Measurements from ENCODE around the gene FMC1.
"Not testable (repeated sequence)": the region's sequence is repeated elsewhere in the genome, so short reads cannot be mapped to it uniquely, and the experiment has no call there.

The FMC1 gene

DNA sequence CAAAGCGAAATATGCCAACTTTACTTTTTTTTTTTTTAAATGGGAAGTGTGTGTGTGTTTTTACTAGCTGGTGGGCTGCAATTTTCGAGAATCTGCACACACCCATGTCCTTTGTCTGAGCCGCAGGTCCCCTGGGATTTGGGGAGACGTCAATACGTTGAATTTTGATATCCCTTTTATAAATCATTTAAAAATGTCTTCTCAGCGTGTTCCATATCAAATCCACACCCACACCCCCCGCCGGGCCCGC, 404 bp upstream of the FMC1 start:
- peak; percentile 82 for DNase-seq

DNA sequence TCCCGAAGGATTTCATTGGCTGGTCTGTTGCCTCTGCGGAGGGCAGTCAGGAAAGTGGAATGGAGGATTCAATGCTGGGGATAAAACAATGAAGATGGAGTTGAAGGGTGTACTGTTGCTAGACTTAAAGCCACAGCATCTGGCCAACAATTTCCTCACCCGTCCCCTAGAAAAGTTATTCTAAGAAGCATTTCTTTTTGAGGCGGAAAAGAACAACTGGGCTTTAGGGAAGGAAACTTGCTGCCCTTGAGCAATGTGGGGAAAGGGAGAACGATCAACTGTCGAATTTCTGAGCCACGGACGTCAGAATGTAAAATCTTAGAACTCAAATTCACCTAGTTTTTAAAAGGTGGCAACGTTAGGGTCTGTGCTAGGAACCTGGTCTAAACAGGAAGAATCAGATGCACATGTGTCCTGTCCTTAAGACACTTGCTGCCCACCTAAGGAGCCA, 664 bp downstream of the FMC1 start:
- DNase-seq: no peak

DNA sequence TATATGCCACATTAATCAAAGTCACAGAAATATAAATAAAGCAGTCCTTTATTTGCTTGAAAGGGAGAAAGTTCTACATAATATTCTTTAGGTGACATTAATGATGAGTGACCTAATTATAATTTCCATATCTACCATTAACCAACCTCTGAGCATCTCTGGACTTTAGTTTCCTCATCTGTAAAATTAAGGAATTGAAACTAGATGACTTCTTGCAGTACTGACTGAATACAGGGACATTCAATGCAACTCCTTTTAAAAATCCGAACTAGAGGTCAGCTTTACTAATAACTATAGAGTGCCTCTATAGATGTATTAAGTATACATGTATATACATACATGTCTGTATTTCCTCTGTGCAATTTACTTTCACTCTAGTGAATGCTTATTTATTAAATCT, 3.9 kb downstream of the FMC1 start:
- DNase-seq: no peak

DNA sequence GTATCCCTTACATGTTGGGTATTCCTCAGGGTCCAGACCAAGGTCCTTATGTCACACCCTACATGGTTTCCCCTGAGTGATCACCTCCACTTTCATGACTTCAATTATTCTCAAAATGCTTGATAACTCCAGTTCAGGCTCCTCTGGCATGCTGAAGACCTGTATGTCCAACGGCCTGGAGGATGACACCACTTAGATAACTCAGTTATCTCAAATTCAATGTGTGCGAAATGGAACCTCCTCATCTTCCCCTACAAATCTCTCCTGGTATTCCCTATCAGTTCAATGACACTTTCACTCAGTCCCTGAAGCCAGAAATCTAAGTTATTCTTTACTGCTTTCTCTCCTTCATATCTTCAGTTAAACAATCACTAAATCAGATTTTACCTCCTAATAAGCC, 9.9 kb downstream of the FMC1 start:
- no peak for DNase-seq

DNA sequence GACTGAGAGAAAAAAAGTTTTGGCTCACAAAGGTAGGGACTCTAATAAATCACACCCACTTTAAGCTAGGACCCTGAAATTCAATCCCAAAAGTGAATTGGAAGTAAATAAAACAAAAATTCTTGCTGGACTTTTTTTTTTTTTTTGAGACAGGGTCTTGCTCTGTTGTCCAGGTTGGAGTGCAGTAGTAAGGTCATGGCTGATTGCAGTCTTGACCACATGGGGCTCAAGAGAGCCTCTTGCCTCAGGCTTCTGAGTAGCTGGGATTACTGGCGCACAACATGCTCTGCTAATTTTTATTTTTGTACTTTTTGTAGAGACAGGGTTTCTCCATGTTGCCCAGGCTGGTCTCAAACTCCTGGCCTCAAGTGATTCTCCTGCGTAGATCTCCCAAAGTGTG, 13.6 kb downstream of the FMC1 start:
- DNase-seq: no peak

DNA sequence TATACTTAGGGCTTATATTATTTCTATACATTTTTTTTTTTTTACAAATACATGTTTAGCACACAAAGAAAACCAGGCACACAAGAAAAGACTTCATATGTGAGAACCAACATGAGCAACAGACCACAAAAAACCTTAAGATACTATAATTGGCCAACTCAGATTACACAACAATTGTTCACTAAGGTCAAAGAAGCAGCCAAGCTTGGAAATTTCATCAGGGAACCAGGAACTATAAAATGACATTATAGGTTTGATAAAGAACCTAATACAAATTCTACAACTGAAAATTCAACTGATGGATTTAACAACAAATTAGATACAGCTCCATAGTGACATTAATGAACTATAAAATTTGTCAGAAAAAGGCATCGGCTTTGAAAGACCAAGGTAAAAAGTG, 14.2 kb downstream of the FMC1 start:
- no peak for DNase-seq

DNA sequence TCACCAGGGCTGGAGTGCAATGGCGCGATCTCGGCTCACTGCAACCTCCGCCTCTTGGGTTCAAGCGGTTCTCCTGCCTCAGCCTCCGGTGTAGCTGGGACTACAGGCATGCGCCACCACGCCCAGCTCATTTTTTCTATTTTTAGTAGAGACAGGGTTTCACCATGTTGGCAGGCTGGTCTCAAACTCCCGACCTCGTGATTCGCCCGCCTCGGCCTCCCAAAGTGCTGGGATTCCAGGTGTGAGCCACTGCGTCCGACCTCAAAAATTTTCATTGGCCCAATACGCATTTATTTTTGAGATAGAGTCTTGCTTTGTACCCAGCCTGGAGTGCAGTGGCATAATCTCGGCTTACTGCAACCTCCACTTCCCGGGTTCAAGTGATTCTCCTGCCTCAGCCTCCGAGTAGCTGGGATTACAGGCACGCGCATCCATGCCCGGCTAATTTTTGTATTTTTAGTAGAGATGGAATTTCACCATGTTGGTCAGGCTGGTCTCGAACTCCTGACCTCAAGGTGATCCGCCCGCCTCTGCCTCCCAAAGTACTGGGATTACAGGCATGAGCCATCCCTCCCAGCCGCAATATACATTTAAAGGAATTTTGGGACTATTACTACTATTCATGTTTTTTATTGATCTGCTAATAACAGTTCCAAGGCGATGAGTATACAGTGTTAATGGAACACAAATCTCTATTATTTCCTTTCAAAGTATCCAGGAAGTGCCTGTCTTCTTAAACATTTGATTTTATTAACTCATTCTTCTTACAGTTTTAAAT, 16.8 kb downstream of the FMC1 start:
- DNase-seq: not testable (repeated sequence)

DNA sequence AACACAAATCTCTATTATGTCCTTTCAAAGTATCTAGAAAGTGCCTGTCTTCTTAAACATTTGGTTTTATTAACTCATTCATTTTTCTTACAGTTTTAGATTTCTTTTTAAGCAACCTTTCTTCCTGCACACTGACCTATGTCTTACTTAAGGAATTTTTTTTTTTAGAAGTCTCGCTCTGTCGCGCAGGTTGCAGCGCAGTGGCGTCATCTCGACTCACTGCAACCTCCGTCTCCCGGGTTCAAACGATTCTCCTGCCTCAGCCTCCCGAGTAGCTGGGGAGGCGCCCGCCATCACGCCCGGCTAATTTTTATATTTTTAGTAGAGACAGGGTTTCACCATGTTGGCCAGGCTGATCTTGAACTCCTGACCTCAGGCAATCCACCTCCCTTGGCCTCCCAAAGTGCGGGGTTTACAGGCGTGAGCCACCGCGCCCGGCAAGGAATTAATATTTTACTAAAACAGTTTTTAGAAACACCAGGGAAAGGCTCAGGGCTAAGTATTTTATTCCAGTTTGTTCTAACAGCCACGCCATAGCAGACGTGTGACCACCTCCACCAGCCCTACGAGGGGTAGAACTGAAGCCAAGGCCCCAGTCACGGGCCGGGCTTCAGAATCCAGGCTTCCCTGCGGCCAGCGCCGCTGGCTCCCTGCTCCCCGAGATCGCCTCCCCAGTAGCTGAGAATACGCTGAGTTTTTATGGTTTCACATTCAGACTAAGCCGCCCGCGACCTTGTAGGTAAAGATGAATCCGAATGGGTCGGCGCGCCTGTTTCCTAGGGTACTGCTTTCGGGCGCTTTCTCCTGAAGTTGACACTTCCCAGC, 17.6 kb downstream of the FMC1 start:
- DNase-seq: peak; percentile 49

DNA sequence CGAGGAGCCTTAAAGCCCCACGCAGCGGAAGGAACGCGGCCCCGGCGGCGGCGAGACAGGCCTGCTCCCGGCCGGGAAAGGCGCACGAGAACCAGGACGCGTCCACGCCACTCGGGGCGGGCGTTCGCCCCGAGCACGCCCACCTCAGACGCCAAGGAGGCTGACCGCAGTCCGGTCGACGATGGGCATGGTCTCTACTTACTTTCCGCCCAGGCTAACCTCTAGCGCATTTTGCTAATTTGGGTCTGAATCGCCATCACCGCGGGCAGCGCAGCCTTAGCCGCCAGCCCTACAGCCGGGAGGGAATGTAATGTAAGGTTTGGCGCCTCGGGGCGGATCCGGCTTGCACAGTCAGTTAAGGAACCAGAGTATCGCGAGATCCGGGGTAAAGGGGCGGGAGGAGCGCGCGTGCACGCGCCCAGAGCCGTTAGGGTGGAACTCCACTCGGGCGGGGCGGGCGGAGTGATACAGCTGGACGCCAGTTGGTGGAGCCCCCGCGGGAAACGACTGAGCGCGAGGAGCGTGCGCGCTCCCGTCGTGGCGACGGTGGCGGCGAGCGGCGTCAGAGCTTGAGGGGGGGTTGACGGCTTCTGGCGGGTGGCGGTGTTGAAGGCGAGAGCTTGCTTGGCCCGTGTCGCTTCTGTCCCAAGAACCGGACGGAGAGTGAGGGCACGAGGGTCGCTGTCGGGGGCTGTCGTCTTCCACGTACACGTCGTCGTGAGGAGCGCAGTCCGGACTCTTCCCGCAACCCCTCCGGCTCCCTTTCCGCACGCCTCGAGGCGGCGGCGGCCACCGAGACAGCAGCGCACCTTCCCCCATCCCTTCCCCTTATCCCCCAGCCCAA, 18.5 kb downstream of the FMC1 start, which contains the start of gene LUC7L2:
Gene LUC7L2, plus strand, starts transcription at position 529 of the 844 bp plus-strand sequence. CDS start 368 bp downstream, outside the sequence.
- peak; percentile 100 for DNase-seq

DNA sequence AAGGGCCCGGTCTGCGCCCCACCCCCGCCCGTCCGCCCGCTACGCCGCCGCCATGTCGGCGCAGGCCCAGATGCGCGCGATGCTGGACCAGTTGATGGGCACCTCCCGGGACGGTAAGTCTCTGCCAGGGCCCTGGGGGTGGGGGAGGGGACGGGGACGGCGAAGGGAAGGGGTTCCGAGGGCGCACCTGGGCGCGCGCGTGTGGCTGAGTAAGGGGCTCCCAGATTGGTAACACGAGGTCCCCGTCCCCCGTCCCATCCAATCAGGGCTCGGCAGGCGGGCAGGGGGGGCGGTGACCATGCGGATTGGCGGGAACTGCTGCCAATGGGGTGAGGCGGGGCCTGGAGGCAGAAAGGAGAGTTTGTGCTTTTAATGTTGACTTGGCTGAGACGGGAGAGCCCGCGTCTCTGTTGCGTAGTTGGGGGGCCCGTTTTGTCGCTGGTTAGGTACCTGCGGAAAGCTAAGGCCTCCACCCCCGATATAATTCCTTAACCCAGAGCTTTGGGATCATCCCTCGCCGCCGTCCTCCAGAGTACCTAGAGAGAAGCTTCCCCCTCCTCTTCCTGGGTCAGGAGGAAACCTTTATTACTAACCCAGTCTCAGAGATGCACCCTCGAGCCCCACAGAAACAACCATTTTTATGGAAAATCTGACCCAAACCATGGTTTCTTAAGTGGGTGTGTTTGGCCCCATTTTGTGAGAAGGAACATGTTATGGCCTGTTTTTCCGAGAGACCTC, 19.2 kb downstream of the FMC1 start:
- peak; percentile 99 for DNase-seq

DNA sequence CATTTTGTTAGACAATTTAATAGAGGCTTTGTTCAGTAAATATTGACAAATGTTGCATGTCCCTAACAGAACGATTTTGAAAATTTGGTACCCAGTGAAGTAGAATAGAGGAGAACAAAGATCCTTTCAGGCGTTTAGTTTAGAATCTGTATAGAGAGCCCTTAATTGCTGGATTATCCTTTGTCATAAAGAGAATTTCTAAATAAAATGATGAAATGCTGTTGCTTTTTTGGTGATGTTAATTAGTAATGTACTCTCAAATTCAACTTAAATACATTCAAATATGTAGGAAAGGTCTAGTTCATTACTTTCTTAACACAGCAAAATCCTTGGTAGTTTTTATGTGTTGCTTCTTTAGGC, 19.8 kb downstream of the FMC1 start:
- no peak for DNase-seq

DNA sequence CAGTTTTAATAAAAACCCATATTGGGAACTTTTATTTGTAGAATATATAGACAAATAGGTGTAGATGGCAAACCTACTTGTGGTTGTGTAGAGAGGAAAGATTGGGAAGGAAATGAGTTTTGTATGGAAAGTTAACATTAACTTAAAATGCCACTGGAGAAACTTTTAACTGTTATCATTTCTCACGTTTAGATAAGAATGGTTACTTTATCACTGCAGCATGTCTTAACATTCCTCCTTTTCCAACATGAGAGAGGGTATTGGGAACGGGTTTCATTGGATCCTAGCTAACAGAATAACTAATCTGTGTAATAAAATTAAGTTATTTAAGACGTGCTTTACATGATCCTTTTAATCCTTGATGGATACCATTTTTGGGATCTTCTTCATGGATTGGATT, 20.4 kb downstream of the FMC1 start:
- DNase-seq: no peak

DNA sequence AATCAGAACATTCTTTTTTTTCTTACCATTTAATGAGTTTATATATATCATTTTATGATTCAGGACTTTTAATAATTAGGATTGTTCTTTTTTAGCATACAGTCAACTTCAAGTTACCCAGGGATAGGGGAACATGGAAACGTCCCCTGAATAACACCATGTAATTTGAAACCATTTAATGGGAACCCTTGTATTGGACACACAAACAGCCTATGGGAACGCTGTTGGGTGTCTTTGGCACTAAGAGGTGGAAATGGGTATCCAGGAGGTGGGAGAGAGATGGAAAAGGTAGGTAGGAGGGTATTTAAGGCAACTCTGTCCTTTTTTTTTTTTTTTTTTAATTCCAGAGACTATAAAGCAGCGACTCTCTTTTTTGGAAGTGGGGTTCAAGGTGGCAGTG, 21.2 kb downstream of the FMC1 start:
- DNase-seq: no peak

DNA sequence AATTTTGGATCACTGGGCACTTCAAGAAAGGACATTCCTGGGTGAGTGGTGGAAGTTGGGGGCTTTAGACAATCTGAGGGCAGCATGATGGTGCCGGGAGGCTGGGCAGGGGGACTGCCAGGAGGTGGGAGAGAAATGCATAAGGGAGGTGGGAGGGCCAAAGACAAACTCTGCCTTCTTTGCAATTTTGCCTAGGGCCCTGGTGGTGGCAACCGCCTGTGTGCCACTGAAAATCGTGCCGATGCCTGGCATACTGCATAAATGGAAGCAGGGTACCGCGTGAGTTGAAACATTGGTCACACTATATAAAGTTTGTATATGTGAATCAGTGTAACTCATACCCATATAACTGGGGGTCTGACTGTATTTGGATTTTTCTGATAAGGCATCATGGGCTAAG, 21.8 kb downstream of the FMC1 start:
- no peak for DNase-seq

DNA sequence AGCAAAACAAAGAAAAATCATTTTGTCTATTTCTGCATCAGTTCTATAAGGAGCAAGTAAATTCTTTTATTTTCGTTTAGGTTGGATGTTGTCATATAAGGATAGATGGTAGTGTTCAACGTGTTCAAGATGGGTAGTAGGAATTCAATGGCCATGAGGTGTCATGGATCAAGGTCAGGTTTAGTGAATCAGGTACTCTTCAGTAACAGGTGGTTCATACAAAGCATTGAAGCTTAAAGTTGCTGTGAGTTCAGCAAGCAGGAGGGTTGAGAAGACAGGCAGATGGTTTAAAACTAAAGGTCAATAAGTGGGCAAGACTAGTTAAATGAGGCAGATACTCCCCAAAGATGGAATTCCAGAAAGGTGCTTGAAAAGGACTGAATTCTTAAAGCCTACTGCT, 24.2 kb downstream of the FMC1 start:
- no peak for DNase-seq

DNA sequence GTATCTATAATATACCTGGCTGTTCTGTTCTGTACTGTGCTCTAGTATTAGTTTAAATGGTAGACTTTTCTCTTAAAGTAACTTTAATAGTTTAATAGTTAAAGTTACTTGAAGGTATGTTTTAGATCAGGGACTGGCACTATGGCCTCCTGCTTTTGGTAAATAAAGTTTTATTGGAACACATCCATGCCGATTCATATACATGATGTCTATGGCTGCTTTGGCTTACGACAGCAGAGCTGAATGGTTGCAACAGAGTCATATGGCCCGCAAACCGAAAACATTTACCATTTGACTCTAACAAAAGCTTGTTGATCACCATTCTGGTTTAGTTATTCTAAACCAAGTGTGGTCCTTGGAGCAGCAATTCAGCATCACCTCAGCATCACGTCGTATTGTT, 25.3 kb downstream of the FMC1 start:
- DNase-seq: no peak

DNA sequence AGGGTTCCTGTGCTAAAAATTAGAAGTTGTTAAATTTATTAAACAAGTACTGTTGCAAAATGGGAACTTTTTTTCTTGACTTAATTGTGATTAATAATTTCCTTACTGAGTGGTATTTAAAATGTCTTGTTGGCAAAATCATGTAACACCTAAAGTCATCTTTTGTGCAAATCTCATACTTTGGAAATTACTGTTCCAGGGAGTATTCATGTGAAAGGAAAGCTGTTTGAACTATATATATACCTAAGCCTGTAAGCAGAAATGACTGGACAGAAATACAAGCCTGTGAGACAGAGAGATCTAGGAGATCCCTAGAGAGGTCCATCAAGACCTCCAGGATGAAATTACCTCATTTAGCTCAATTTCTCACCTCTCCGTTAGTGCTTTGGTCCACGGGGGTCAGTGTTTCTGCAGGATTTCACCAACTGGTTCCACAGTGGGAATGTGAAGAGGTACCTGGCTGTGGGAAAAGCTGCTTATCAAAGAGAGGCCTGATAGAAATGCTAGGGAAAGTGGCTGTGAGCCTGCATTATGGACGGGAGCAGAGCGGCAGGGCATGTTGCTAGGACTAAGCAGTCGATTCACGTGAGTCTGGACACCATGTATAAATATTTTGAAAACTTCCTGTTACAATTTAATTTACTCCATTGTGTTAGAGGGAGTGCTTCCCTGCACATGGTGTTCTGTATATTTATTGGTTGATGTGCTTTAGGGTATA, 26.5 kb downstream of the FMC1 start:
- DNase-seq: no peak

DNA sequence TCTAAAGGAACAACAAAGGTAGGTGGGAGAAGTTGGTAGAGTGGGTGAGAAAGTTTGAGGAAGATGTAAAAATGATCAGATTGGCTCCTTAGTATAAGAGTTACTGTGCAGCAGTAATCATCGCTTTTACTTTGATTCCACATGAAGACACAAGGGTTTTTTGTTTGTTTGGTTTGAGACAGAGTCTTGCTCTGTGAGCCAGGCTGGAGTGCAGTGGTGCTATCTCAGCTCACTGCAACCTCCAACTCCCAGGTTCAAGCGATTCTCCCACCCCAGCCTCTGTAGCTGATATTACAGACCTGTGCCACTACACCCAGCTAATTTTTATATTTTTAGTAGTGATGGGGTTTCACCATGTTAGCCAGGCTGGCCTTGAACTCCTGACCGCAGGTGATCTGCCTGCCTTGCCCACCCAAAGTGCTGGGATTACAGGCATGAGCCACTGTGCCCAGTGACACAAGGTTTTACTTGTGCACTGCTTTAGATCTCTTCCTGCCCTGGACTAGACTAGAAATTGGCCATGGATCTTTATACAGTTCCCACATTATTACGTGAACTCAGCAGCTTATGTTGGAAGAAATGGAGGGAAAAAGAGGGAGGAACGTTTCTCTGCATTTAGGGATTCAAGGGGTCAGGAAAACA, 29.3 kb downstream of the FMC1 start:
- DNase-seq: no peak

DNA sequence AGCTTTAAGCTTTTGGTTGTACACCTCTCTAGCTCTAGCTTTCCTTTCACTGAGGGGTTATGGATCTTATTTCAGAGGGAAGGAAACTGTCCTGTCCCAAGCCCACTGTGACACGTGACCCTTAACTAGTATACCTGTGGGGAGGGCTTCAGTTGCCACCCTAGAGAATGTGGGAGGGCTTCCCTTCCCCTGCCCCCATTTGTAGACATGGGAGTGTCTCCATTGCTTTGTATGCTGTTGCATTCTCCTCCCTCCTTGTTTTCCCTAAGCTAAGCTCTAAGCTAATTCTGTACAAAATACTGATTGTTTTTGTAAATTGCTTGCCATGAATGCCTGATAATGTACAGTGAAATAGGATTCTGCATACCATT, 29.8 kb downstream of the FMC1 start:
- DNase-seq: no peak

DNA sequence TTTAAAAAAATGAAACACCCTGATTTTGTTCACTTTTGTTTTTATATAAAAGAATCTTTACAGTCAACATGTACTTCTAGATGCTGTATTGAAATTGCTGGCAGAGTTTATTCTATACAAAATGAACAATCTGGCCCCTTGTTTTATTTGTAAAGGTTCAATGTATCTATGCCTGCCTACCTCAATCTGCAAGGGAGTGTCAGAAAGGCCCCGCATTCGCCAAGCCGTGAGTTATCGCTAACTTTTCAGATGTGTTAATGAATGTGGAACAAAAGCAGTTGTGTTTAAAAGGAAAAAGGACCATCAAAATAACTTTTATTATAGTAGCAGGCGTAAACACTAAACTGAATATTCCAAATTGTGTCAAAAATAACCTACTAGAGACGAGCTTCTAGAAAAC, 33.1 kb downstream of the FMC1 start:
- no peak for DNase-seq

DNA sequence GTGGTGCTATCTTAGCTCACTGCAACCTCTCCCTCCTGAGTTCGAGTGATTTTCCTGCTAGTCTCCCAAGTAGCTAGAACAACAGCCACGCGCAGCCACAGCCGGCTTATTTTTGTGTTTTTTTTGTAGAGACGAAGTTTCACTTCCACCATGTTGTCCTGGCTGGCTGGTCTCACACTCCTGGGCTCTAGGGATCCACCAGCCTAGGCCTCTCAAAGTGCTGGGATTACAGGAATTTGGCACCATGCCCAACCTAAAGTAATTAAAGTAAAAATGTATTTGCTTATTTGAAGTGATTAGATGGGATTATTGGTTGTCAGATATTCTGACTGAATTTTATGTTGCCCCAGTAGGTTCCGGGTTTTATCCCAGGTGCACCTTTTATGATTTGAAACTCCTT, 41.3 kb downstream of the FMC1 start:
- no peak for DNase-seq

DNA sequence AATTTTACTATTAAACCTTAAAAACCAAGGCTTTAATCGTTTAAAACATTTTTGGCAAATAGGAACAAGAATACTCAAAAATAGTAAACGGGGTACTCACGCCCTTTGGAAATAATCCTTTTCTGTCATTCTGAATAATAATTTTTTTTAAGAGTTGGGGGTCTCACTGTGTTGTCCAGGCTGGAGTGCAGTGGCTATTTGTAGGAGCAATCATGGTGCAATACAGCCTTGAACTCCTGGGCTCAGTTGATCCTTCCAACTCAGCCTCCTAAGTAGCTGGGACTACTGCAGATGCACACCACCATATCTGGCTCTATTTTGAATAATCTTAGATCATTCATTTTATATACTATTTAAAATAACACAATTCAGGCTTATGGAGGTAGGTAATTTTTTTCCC, 43.5 kb downstream of the FMC1 start:
- DNase-seq: no peak
